HCT116 (cell line): ENCODE results near the gene CPNE5. TPM values are rescaled to one million over a fixed set of nuclear protein-coding genes. Genes with fewer than 3 reads are reported as not detected.

ENCODE experiments used
- ATAC-seq: fragments of 200-7000 bp; cut with Tn5 transposase; 2 replicates; pipeline ENCODE4 v1.9.1; 2020; ENCODE audit warnings: mild to moderate bottlenecking, moderate library complexity
- BruUV-seq: library from RNA; stranded (reverse); fragments of 400-500 nt; replicated peaks from 2 replicates; lab custom pipeline; 2021; lab: Mats Ljungman, UMichigan
- CTCF ChIA-PET: fragments of 300-600 bp; sonication (Branson Sonifier 250); formaldehyde crosslinking; loops from one replicate; lab custom pipeline; 2021; ENCODE audit warnings: antibody characterized with exemption; lab: Charles Lee
- POLR2A ChIA-PET: fragments of 300-600, 350-600 bp; sonication (Branson Sonifier 250); formaldehyde crosslinking; loops from one replicate; lab custom pipeline; 2021; ENCODE audit warnings: antibody characterized with exemption; lab: Charles Lee
- RAD21 ChIA-PET, 2 experiments: fragments of 300-600 bp; sonication (Branson Sonifier 250); formaldehyde crosslinking; loops; one replicate each; lab custom pipeline; 2023; ENCODE audit warnings: low total read pairs in 2 of 2; ENCODE audit not compliant: uncharacterized antibody in 2 of 2, unreplicated experiment in 2 of 2, low non-redundant PET in 1 of 2; lab: Charles Lee
- DNase-seq: peaks from one replicate; pipeline ENCODE4 v3.0.0-alpha.2; 2010; ENCODE audit warnings: low read depth, low spot score
- H2AFZ ChIP-seq: fragments of 200-600 bp; shearing (Covaris generic), sonication (generic); 2 replicates; pipeline ENCODE4 v1.6.1; 2017; ENCODE audit warnings: low read depth, mixed run types, mixed read lengths, antibody characterized with exemption, low read length; ENCODE audit not compliant: poor library complexity, severe bottlenecking
- H3K27ac ChIP-seq: 2 replicates; pipeline ENCODE4 v1.5.1; 2012; ENCODE audit warnings: low read depth, low read length
- H3K27me3 ChIP-seq: fragments of 200-600 bp; sonication (generic); 2 replicates; pipeline ENCODE4 v1.6.1; 2016; ENCODE audit warnings: mixed run types, low read length, mixed read lengths; ENCODE audit not compliant: insufficient read depth
- H3K36me3 ChIP-seq, 2 experiments: fragments of 200-500 bp in 1 of 2; fragments of 200-600 bp in 1 of 2; sonication (Bioruptor generic) in 1 of 2; sonication (generic) in 1 of 2; 2 replicates each; pipeline versions ENCODE4 v1.5.1 to v1.6.1; 2014 to 2016; ENCODE audit warnings: low read length in 2 of 2, inconsistent platforms in 1 of 2, mixed read lengths in 1 of 2, mixed run types in 1 of 2; ENCODE audit not compliant: insufficient read depth in 2 of 2, control insufficient read depth in 1 of 2
- H3K4me1 ChIP-seq, 2 experiments: fragments of 200-600 bp in 1 of 2; sonication (generic) in 1 of 2; 2 replicates each; pipeline versions ENCODE4 v1.5.1 to v1.6.1; 2012 to 2017; ENCODE audit warnings: low read length in 2 of 2, inconsistent platforms in 1 of 2, mild to moderate bottlenecking in 1 of 2, mixed read lengths in 1 of 2, mixed run types in 1 of 2, moderate library complexity in 1 of 2; ENCODE audit not compliant: insufficient read depth in 2 of 2, control insufficient read depth in 1 of 2
- H3K4me2 ChIP-seq: fragments of 200-600 bp; sonication (generic); 2 replicates; pipeline ENCODE4 v1.6.1; 2017; ENCODE audit warnings: mixed run types, low read length, mixed read lengths
- H3K4me3 ChIP-seq, 2 experiments: fragments of 200-600 bp in 1 of 2; sonication (generic) in 1 of 2; replicated peaks in 1 of 2; 2 replicates each; pipeline ENCODE4 v1.5.1; 2011 to 2016; ENCODE audit warnings: low read length in 2 of 2, control low read depth in 1 of 2, low read depth in 1 of 2, mild to moderate bottlenecking in 1 of 2, mixed read lengths in 1 of 2, mixed run types in 1 of 2
- H3K79me2 ChIP-seq: fragments of 200-600 bp; sonication (generic); 2 replicates; pipeline ENCODE4 v1.6.1; 2017; ENCODE audit warnings: mild to moderate bottlenecking, mixed run types, low read length, moderate library complexity, mixed read lengths; ENCODE audit not compliant: insufficient read depth
- H3K9ac ChIP-seq: fragments of 200-600 bp; sonication (generic); 2 replicates; pipeline ENCODE4 v1.6.1; 2016; ENCODE audit warnings: low read length, mixed read lengths
- H3K9me2 ChIP-seq: fragments of 200-600 bp; sonication (generic), shearing (Covaris generic); 2 replicates; pipeline ENCODE4 v1.6.1; 2017; ENCODE audit warnings: mixed run types, mild to moderate bottlenecking, moderate library complexity; ENCODE audit not compliant: insufficient read depth
- H3K9me3 ChIP-seq, 2 experiments: fragments of 200-500 bp in 1 of 2; fragments of 200-600 bp in 1 of 2; sonication (Bioruptor generic) in 1 of 2; sonication (generic) in 1 of 2; 2 replicates each; pipeline ENCODE4 v1.6.1; 2014 to 2017; ENCODE audit warnings: low read length in 2 of 2, mixed read lengths in 2 of 2, inconsistent platforms in 1 of 2, low read depth in 1 of 2, mild to moderate bottlenecking in 1 of 2, mixed run types in 1 of 2, moderate library complexity in 1 of 2; ENCODE audit not compliant: control insufficient read depth in 1 of 2, insufficient read depth in 1 of 2
- H4K20me1 ChIP-seq: fragments of 200-600 bp; sonication (generic), shearing (Covaris generic); 2 replicates; pipeline ENCODE4 v1.6.1; 2017; ENCODE audit warnings: mixed run types, mild to moderate bottlenecking, moderate library complexity; ENCODE audit not compliant: insufficient read depth
- ATF3 ChIP-seq: IDR thresholded peaks from 2 replicates; pipeline ENCODE4 v1.6.1; 2012
- CBX3 ChIP-seq: IDR thresholded peaks from 2 replicates; pipeline ENCODE4 v1.6.1; 2012; ENCODE audit warnings: low read depth
- CEBPB ChIP-seq: IDR thresholded peaks from 2 replicates; pipeline ENCODE4 v1.6.1; 2012; ENCODE audit warnings: low read depth
- EGR1 ChIP-seq: IDR thresholded peaks from 2 replicates; pipeline ENCODE4 v1.6.1; 2012; ENCODE audit warnings: low read depth
- ELF1 ChIP-seq: IDR thresholded peaks from 2 replicates; pipeline ENCODE4 v1.6.1; 2012; ENCODE audit warnings: low read depth, borderline replicate concordance
- FOSL1 ChIP-seq: IDR thresholded peaks from 2 replicates; pipeline ENCODE4 v1.6.1; 2012; ENCODE audit warnings: low read depth
- JUND ChIP-seq: IDR thresholded peaks from 2 replicates; pipeline ENCODE4 v1.6.1; 2012
- POLR2A ChIP-seq: IDR thresholded peaks from 2 replicates; pipeline ENCODE4 v1.7.0; 2011; ENCODE audit warnings: borderline replicate concordance; ENCODE audit not compliant: insufficient read depth, insufficient read length; ENCODE audit errors: extremely low read depth
- POLR2AphosphoS5 ChIP-seq: IDR thresholded peaks from 2 replicates; pipeline ENCODE4 v1.6.1; 2011; ENCODE audit warnings: mild to moderate bottlenecking, low read depth, low read length, moderate library complexity
- RAD21 ChIP-seq: IDR thresholded peaks from 2 replicates; pipeline ENCODE4 v1.6.1; 2012; ENCODE audit warnings: low read depth, mild to moderate bottlenecking
- SP1 ChIP-seq: IDR thresholded peaks from 2 replicates; pipeline ENCODE4 v1.6.1; 2012; ENCODE audit warnings: low read depth
- SRF ChIP-seq: IDR thresholded peaks from 2 replicates; pipeline ENCODE4 v1.6.1; 2012; ENCODE audit warnings: low read depth
- YY1 ChIP-seq: IDR thresholded peaks from 2 replicates; pipeline ENCODE4 v1.6.1; 2011; ENCODE audit warnings: low read length, low read depth, moderate library complexity, mild to moderate bottlenecking; ENCODE audit not compliant: insufficient replicate concordance; ENCODE audit errors: extremely low read depth
- ZFX ChIP-seq: fragments of 450-650 bp; IDR thresholded peaks from 2 replicates; pipeline ENCODE4 v1.6.1; 2017
- ZNF274 ChIP-seq: fragments of 200-500 bp; sonication (Bioruptor generic); IDR thresholded peaks from 2 replicates; pipeline ENCODE4 v1.6.1; 2014; ENCODE audit warnings: mild to moderate bottlenecking, low read depth, low read length, inconsistent platforms
- intact Hi-C: fragments of 100-400 bp; cut with micrococcal nuclease; formaldehyde crosslinking; loops from 2 replicates; pipeline ENCODE4 v1.10.0; 2022
- total RNA-seq: library from RNA; stranded (reverse); gene quantifications from one replicate; pipeline ENCODE4 v1.2.1, GENCODE V29; 2021; ENCODE audit not compliant: unreplicated experiment
- TF ChIP-seq, protein P1 (sequence below), 3 experiments: fragments of 200-600 bp in 1 of 3; sonication (generic) in 1 of 3; IDR thresholded peaks in 2 of 3; conservative IDR thresholded peaks in 1 of 3; 2 replicates each; pipeline ENCODE4 v1.5.1; 2012 to 2017; ENCODE audit warnings: low read depth in 2 of 3, low read length in 2 of 3, antibody characterized with exemption in 1 of 3, borderline replicate concordance in 1 of 3, control low read depth in 1 of 3, mild to moderate bottlenecking in 1 of 3, mixed read lengths in 1 of 3, mixed run types in 1 of 3, moderate library complexity in 1 of 3; ENCODE audit not compliant: insufficient read depth in 1 of 3

Gene CPNE5
- total RNA-seq, 1 experiment from 2014 or later = not detected

DNA sequence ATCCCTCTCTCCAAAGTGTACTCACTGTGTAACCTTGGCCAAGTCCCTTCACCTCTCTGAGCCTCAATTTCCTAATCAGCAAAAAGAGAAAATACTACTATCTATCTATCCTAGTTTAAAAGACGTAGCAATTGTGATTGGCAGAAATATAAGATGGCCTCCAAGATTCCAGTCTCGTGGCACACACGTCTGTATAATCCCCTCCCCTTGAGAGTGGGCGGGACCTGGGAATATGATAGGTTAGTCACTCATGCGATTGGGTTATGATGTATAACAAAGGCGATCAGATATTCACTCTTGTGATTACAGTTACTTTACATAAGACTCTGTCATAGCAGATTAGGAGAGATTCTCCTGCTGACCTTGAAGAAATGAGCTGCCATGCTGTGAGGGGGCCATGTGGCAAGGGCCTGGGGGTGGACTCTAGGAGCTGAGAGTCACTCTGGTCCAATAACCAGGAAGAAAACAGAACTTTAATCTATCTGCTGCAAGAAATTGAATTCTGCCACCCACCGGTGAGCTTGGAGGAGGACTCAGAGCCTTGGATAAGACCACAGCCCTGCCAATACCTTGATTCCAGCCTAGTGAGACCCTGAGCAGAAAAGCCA lies 6.0 kb downstream of the CPNE5 start:
- Histone ChIP-seq H3K27ac (no peak overlapping the region), H4K20me1 (no peaks in the 10 kb centered on the region), H3K4me2 (no peak overlapping the region), H3K9me3 (no peaks in the 10 kb centered on the region), H3K4me1 (no peaks in the 10 kb centered on the region), H3K79me2 (no peaks in the 10 kb centered on the region), H3K9ac (no peak overlapping the region), H3K9me2 (no peaks in the 10 kb centered on the region), H3K4me3 (no peak overlapping the region), H2AFZ (no peak overlapping the region), H3K27me3 (0 out of 2 replicates have a peak, but pooled peaks cover 1% of the 10 kb centered on the region), H3K36me3 (no peaks in the 10 kb centered on the region)
- DNase-seq (no peak), ATAC-seq (no peak)
- RAD21 ChIA-PET = no interaction called here
- POLR2A ChIA-PET = no interaction called here
- CTCF ChIA-PET = no interaction called here
- intact Hi-C loops = no loop called here
- TF ChIP-seq POLR2AphosphoS5 = no peak
- no peak for TF ChIP-seq YY1
- TF ChIP-seq SRF = no peak
- TF ChIP-seq CEBPB = no peak
- TF ChIP-seq RAD21 = no peak
- TF ChIP-seq ZFX = no peak
- TF ChIP-seq JUND = no peak
- TF ChIP-seq ATF3 = no peak
- TF ChIP-seq FOSL1 = no peak
- TF ChIP-seq ELF1 = no peak
- no peak for TF ChIP-seq CBX3
- TF ChIP-seq ZNF274 = no peak
- TF ChIP-seq EGR1 = no peak
- TF ChIP-seq POLR2A = no peak
- no peak for TF ChIP-seq SP1
- TF ChIP-seq, protein P1, sequence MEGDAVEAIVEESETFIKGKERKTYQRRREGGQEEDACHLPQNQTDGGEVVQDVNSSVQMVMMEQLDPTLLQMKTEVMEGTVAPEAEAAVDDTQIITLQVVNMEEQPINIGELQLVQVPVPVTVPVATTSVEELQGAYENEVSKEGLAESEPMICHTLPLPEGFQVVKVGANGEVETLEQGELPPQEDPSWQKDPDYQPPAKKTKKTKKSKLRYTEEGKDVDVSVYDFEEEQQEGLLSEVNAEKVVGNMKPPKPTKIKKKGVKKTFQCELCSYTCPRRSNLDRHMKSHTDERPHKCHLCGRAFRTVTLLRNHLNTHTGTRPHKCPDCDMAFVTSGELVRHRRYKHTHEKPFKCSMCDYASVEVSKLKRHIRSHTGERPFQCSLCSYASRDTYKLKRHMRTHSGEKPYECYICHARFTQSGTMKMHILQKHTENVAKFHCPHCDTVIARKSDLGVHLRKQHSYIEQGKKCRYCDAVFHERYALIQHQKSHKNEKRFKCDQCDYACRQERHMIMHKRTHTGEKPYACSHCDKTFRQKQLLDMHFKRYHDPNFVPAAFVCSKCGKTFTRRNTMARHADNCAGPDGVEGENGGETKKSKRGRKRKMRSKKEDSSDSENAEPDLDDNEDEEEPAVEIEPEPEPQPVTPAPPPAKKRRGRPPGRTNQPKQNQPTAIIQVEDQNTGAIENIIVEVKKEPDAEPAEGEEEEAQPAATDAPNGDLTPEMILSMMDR (IDR thresholded peaks at IDR 0.05 in 2 of 3, conservative IDR thresholded peaks at IDR 0.05 in 1 of 3; ENCODE audit: borderline replicate concordance in 1 of 3, insufficient read depth in 1 of 3, low read depth in 2 of 3, low read length in 2 of 3) = no peak
- BruUV-seq = no TSS peak
